ENCODE measurements around the gene CNDP2.

GRCh38 chr18:74453016-74453566 lies 43.1 kb upstream of the CNDP2 start:
- TF ChIP-seq, protein P1, sequence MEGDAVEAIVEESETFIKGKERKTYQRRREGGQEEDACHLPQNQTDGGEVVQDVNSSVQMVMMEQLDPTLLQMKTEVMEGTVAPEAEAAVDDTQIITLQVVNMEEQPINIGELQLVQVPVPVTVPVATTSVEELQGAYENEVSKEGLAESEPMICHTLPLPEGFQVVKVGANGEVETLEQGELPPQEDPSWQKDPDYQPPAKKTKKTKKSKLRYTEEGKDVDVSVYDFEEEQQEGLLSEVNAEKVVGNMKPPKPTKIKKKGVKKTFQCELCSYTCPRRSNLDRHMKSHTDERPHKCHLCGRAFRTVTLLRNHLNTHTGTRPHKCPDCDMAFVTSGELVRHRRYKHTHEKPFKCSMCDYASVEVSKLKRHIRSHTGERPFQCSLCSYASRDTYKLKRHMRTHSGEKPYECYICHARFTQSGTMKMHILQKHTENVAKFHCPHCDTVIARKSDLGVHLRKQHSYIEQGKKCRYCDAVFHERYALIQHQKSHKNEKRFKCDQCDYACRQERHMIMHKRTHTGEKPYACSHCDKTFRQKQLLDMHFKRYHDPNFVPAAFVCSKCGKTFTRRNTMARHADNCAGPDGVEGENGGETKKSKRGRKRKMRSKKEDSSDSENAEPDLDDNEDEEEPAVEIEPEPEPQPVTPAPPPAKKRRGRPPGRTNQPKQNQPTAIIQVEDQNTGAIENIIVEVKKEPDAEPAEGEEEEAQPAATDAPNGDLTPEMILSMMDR (IDR thresholded peaks at IDR 0.05; ENCODE audit: low read length) = no peak
- no peak for TF ChIP-seq EZH2 (optimal IDR thresholded peaks at IDR 0.05; ENCODE audit: low read depth, low read length)

All from MM.1S (cell line).